ENCODE data around the gene GANAB. TPM values are rescaled to one million over a fixed set of nuclear protein-coding genes. Genes with fewer than 3 reads are reported as not detected.

Gene GANAB
- total and polyA plus RNA-seq, 2 of the 13 experiments (the other 11 are each of a cell fraction or from before 2014, with no cell fraction given), result 99.5 to 234 TPM

DNA sequence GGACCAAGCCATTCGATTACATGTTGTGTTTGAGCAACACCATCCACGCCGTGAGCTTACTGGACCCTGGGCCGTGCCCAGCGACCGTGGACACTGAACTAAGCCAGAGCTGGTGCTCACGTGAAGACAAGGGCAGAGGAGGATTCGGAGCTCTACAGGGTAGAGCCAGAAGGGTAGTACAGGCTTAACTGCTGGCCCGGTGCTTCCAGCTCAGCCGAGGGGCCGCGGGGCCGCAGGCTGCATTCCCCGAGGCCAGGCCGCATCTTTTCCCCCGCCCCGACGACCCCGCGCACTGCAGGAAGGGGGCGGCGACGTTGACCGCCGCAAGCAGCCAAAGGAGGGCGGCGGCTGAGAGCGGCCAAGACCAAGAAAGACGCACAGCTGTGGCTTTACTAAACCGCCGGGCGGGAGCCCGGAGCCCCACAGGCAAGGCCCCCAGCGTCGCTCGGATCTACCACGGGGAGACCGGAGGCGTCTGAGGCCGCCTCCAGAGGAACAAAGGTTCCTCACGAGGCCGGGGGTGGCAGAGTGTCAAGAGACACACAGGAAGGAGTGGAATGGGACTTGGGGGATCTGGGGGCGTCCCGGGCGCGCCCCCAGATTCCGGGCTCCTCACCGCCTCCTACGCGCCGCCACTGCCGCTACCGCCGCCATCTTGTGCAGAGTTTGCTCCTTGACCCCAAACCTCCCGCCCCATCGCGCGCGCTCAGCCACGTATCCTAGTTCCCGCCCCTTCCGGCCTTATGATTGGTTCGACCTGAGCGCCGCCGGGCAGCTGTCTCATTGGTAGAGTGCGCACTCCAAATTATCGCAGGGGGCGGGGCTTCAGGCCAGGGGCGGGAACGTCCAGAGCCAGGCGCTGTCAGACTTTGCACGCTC is at the start of gene GANAB (continued):
- TF ChIP-seq MTA1 (CRISPR knock-in tag; IDR thresholded peaks at IDR 0.05; ENCODE audit: borderline replicate concordance) (no peak; the same call in 1 of the 2 replicates), YEATS4 (CRISPR knock-in tag; IDR thresholded peaks at IDR 0.05; ENCODE audit: borderline replicate concordance) (peak; percentile 43; the same call in 1 of the 2 replicates), ZNF703 (CRISPR knock-in tag; IDR thresholded peaks at IDR 0.05; ENCODE audit: borderline replicate concordance) (no peak), GLI4 (CRISPR knock-in tag; IDR thresholded peaks at IDR 0.05; ENCODE audit: borderline replicate concordance) (peak; percentile 52; the same call in 1 of the 2 replicates), NFYB (CRISPR knock-in tag; IDR thresholded peaks at IDR 0.05) (peak; percentile 85), CC2D1A (CRISPR knock-in tag; IDR thresholded peaks at IDR 0.05) (no peak), HDAC2 (CRISPR knock-in tag; IDR thresholded peaks at IDR 0.05) (0 out of 2 replicates have a peak, but pooled peaks have one; percentile 33), MAFK (conservative IDR thresholded peaks at IDR 0.05 in 1 of 2, IDR thresholded peaks at IDR 0.05 in 1 of 2; ENCODE audit: low read length in 2 of 2) (no peak), ZNF569 (CRISPR knock-in tag; IDR thresholded peaks at IDR 0.05; ENCODE audit: borderline replicate concordance) (no peak), NCOA2 (CRISPR knock-in tag; IDR thresholded peaks at IDR 0.05) (peak; percentile 44; the same call in 1 of the 2 replicates), POLR2A (IDR thresholded peaks at IDR 0.05; ENCODE audit: insufficient read depth in 1 of 2, low read depth in 2 of 2, low read length in 2 of 2) (peak; percentile 92 to 95), ZNF761 (CRISPR knock-in tag; conservative IDR thresholded peaks at IDR 0.05) (0 out of 2 replicates have a peak, but pooled peaks have one; percentile 67), ATAD3A (CRISPR knock-in tag; IDR thresholded peaks at IDR 0.05) (no peak), AGO1 (IDR thresholded peaks at IDR 0.05; ENCODE audit: low read depth, low read length, poor library complexity, severe bottlenecking) (peak; percentile 84)
- TF ChIP-seq, protein P1, sequence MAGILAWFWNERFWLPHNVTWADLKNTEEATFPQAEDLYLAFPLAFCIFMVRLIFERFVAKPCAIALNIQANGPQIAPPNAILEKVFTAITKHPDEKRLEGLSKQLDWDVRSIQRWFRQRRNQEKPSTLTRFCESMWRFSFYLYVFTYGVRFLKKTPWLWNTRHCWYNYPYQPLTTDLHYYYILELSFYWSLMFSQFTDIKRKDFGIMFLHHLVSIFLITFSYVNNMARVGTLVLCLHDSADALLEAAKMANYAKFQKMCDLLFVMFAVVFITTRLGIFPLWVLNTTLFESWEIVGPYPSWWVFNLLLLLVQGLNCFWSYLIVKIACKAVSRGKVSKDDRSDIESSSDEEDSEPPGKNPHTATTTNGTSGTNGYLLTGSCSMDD (CRISPR knock-in tag; IDR thresholded peaks at IDR 0.05), result no peak
- TF ChIP-seq, protein P2, sequence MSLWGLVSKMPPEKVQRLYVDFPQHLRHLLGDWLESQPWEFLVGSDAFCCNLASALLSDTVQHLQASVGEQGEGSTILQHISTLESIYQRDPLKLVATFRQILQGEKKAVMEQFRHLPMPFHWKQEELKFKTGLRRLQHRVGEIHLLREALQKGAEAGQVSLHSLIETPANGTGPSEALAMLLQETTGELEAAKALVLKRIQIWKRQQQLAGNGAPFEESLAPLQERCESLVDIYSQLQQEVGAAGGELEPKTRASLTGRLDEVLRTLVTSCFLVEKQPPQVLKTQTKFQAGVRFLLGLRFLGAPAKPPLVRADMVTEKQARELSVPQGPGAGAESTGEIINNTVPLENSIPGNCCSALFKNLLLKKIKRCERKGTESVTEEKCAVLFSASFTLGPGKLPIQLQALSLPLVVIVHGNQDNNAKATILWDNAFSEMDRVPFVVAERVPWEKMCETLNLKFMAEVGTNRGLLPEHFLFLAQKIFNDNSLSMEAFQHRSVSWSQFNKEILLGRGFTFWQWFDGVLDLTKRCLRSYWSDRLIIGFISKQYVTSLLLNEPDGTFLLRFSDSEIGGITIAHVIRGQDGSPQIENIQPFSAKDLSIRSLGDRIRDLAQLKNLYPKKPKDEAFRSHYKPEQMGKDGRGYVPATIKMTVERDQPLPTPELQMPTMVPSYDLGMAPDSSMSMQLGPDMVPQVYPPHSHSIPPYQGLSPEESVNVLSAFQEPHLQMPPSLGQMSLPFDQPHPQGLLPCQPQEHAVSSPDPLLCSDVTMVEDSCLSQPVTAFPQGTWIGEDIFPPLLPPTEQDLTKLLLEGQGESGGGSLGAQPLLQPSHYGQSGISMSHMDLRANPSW (CRISPR knock-in tag; IDR thresholded peaks at IDR 0.05; ENCODE audit: borderline replicate concordance), result no peak; the same call in 1 of the 2 replicates
- TF ChIP-seq, protein P3, sequence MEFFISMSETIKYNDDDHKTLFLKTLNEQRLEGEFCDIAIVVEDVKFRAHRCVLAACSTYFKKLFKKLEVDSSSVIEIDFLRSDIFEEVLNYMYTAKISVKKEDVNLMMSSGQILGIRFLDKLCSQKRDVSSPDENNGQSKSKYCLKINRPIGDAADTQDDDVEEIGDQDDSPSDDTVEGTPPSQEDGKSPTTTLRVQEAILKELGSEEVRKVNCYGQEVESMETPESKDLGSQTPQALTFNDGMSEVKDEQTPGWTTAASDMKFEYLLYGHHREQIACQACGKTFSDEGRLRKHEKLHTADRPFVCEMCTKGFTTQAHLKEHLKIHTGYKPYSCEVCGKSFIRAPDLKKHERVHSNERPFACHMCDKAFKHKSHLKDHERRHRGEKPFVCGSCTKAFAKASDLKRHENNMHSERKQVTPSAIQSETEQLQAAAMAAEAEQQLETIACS (CRISPR knock-in tag; IDR thresholded peaks at IDR 0.05), result no peak
- TF ChIP-seq, protein P4, sequence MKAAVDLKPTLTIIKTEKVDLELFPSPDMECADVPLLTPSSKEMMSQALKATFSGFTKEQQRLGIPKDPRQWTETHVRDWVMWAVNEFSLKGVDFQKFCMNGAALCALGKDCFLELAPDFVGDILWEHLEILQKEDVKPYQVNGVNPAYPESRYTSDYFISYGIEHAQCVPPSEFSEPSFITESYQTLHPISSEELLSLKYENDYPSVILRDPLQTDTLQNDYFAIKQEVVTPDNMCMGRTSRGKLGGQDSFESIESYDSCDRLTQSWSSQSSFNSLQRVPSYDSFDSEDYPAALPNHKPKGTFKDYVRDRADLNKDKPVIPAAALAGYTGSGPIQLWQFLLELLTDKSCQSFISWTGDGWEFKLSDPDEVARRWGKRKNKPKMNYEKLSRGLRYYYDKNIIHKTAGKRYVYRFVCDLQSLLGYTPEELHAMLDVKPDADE (CRISPR knock-in tag; IDR thresholded peaks at IDR 0.05), result 0 out of 2 replicates have a peak, but pooled peaks have one; percentile 66
- TF ChIP-seq, protein P5, sequence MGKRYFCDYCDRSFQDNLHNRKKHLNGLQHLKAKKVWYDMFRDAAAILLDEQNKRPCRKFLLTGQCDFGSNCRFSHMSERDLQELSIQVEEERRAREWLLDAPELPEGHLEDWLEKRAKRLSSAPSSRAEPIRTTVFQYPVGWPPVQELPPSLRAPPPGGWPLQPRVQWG (CRISPR knock-in tag; IDR thresholded peaks at IDR 0.05; ENCODE audit: borderline replicate concordance, low read depth), result no peak
- TF ChIP-seq, protein P6, sequence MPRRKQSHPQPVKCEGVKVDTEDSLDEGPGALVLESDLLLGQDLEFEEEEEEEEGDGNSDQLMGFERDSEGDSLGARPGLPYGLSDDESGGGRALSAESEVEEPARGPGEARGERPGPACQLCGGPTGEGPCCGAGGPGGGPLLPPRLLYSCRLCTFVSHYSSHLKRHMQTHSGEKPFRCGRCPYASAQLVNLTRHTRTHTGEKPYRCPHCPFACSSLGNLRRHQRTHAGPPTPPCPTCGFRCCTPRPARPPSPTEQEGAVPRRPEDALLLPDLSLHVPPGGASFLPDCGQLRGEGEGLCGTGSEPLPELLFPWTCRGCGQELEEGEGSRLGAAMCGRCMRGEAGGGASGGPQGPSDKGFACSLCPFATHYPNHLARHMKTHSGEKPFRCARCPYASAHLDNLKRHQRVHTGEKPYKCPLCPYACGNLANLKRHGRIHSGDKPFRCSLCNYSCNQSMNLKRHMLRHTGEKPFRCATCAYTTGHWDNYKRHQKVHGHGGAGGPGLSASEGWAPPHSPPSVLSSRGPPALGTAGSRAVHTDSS (CRISPR knock-in tag; conservative IDR thresholded peaks at IDR 0.05), result no peak
